Measurements from ENCODE around the gene ATAT1. TPM values are rescaled to one million over a fixed set of nuclear protein-coding genes. Genes with fewer than 3 reads are reported as not detected.
A peak's percentile ranks its signal among the peaks of the same experiment; 100 is the strongest.

ATAT1 gene
- total and polyA plus RNA-seq, 2 of the 13 experiments (the other 11 are each of a cell fraction or from before 2014, with no cell fraction given): 9.2 to 23.6 TPM

DNA sequence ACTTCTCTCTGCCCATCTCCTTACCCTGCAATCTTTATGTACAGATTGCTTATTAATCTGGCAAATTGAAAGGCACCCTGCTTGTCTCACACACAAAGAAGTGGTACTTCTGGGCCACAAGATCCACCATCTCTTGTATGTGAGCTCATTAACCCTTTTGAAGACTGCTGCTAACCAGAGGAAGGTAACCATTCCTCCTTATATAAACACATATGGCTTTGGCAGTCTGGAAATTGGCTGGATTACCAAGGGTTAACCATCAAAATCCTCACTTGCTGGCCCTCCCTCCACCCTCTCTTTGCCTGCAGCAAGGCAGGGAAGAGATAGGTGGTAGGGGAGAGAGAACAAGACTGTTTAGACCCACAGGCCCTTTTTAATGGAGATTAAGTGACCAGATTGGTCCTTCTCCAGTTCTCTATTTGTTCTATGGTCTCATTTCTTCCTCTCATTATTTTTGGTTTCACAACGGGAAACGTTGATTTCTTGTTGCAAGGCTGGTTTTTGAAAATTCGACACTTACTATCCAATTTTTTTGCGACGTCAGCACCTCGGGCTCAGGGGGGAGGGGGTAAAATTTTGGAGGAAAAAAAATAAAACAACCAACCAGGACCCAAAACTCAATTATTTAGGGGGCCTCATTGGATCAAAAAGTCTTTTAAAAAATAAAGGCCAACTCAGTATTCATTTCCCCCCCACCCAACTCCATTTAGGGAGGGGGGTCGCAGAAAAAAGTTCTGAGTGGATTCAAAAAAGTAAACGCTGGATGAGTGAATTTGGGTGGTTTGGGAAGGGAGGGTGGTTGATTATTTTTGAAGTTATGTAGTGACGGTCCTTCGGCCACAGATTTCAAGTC is 10.5 kb upstream of the ATAT1 start (continued):
- peak; percentile 60; the same call in 1 of the 2 replicates for TF ChIP-seq RXRB (CRISPR knock-in tag; IDR thresholded peaks at IDR 0.05; ENCODE audit: borderline replicate concordance)
- TF ChIP-seq ZNF749 (CRISPR knock-in tag; IDR thresholded peaks at IDR 0.05; ENCODE audit: borderline replicate concordance): 0 out of 2 replicates have a peak, but pooled peaks have one; percentile 73
- peak; percentile 33; the same call in 1 of the 2 replicates for TF ChIP-seq HOXA9 (CRISPR knock-in tag; IDR thresholded peaks at IDR 0.05; ENCODE audit: borderline replicate concordance)
- TF ChIP-seq PITX1 (CRISPR knock-in tag; IDR thresholded peaks at IDR 0.05): 0 out of 2 replicates have a peak, but pooled peaks have one; percentile 17
- TF ChIP-seq CBX5 (CRISPR knock-in tag; IDR thresholded peaks at IDR 0.05; ENCODE audit: borderline replicate concordance): peak; percentile 69; the same call in 1 of the 2 replicates
- no peak for TF ChIP-seq FOXM1 (CRISPR knock-in tag; IDR thresholded peaks at IDR 0.05)
- peak; percentile 63; the same call in 1 of the 2 replicates for TF ChIP-seq DNMT3B (CRISPR knock-in tag; conservative IDR thresholded peaks at IDR 0.05)
- 0 out of 2 replicates have a peak, but pooled peaks have one; percentile 37 for TF ChIP-seq ATRX (CRISPR knock-in tag; IDR thresholded peaks at IDR 0.05; ENCODE audit: borderline replicate concordance)
- no peak for TF ChIP-seq KLF12 (CRISPR knock-in tag; IDR thresholded peaks at IDR 0.05; ENCODE audit: borderline replicate concordance)
- TF ChIP-seq, protein P1, sequence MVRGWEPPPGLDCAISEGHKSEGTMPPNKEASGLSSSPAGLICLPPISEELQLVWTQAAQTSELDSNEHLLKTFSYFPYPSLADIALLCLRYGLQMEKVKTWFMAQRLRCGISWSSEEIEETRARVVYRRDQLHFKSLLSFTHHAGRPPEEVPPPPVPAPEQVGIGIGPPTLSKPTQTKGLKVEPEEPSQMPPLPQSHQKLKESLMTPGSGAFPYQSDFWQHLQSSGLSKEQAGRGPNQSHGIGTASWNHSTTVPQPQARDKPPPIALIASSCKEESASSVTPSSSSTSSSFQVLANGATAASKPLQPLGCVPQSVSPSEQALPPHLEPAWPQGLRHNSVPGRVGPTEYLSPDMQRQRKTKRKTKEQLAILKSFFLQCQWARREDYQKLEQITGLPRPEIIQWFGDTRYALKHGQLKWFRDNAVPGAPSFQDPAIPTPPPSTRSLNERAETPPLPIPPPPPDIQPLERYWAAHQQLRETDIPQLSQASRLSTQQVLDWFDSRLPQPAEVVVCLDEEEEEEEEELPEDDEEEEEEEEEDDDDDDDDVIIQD (CRISPR knock-in tag; IDR thresholded peaks at IDR 0.05; ENCODE audit: low read depth): 0 out of 2 replicates have a peak, but pooled peaks have one; percentile 4
- TF ChIP-seq, protein P2, sequence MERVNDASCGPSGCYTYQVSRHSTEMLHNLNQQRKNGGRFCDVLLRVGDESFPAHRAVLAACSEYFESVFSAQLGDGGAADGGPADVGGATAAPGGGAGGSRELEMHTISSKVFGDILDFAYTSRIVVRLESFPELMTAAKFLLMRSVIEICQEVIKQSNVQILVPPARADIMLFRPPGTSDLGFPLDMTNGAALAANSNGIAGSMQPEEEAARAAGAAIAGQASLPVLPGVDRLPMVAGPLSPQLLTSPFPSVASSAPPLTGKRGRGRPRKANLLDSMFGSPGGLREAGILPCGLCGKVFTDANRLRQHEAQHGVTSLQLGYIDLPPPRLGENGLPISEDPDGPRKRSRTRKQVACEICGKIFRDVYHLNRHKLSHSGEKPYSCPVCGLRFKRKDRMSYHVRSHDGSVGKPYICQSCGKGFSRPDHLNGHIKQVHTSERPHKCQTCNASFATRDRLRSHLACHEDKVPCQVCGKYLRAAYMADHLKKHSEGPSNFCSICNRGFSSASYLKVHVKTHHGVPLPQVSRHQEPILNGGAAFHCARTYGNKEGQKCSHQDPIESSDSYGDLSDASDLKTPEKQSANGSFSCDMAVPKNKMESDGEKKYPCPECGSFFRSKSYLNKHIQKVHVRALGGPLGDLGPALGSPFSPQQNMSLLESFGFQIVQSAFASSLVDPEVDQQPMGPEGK (CRISPR knock-in tag; IDR thresholded peaks at IDR 0.05): peak; percentile 25
- TF ChIP-seq KLF9 (CRISPR knock-in tag; IDR thresholded peaks at IDR 0.05; ENCODE audit: low read depth): peak; percentile 75; the same call in 1 of the 2 replicates
- TF ChIP-seq KDM2A (CRISPR knock-in tag; IDR thresholded peaks at IDR 0.05; ENCODE audit: borderline replicate concordance, low read depth): 0 out of 2 replicates have a peak, but pooled peaks have one; percentile 26
- peak; percentile 3; the same call in 1 of the 2 replicates for TF ChIP-seq ZNF501 (CRISPR knock-in tag; IDR thresholded peaks at IDR 0.05)
- no peak for TF ChIP-seq ZBTB1 (CRISPR knock-in tag; IDR thresholded peaks at IDR 0.05; ENCODE audit: borderline replicate concordance)
- 0 out of 4 replicates have a peak, but pooled peaks of 1 of the 2 experiments have one; percentile 17 for TF ChIP-seq REST (IDR thresholded peaks at IDR 0.05; ENCODE audit: borderline replicate concordance in 1 of 2, low read depth in 1 of 2, low read length in 2 of 2)
- TF ChIP-seq ZNF564 (CRISPR knock-in tag; IDR thresholded peaks at IDR 0.05): peak; percentile 66; the same call in 1 of the 2 replicates
- peak; percentile 98 for TF ChIP-seq RBM22 (optimal IDR thresholded peaks at IDR 0.05; ENCODE audit: low read length)
- TF ChIP-seq SOX13 (IDR thresholded peaks at IDR 0.05): no peak
- TF ChIP-seq SOX13 (CRISPR knock-in tag; conservative IDR thresholded peaks at IDR 0.05 in 1 of 2, IDR thresholded peaks at IDR 0.05 in 1 of 2): peak in 1 of 2 experiments; percentile 89; a peak in 1 of 4 replicates
